HL-60 (cell line): ENCODE results near the gene TM4SF18.

Experiments used
- DNase-seq, 2 experiments: peaks; one replicate each; pipeline ENCODE4 v3.0.0-alpha.2; 2010 to 2020; ENCODE audit warnings: low read depth in 1 of 2, low spot score in 1 of 2
- H3K27ac ChIP-seq: fragments of 250-450 bp; sonication (Bioruptor Pico); replicated peaks from 2 replicates; pipeline ENCODE4 v1.5.1; 2020; ENCODE audit warnings: mild to moderate bottlenecking, moderate library complexity
- H3K27me3 ChIP-seq: fragments of 250-450 bp; sonication (Bioruptor Pico); 2 replicates; pipeline ENCODE4 v1.5.1; 2021; ENCODE audit warnings: mild to moderate bottlenecking, moderate library complexity; ENCODE audit not compliant: insufficient read depth, poor library complexity, severe bottlenecking
- H3K4me3 ChIP-seq: replicated peaks from 2 replicates; pipeline ENCODE4 v1.5.1; 2011; ENCODE audit warnings: mild to moderate bottlenecking, control low read depth, low read length; ENCODE audit not compliant: insufficient read depth
- GABPA ChIP-seq: IDR thresholded peaks from 2 replicates; pipeline ENCODE4 v1.6.1; 2012; ENCODE audit warnings: low read depth
- POLR2AphosphoS5 ChIP-seq: IDR thresholded peaks from 2 replicates; pipeline ENCODE4 v1.6.1; 2012; ENCODE audit warnings: low read depth
- SPI1 ChIP-seq: IDR thresholded peaks from 2 replicates; pipeline ENCODE4 v1.6.1; 2012; ENCODE audit warnings: low read depth, mild to moderate bottlenecking, borderline replicate concordance
- TF ChIP-seq, protein P1 (sequence below): IDR thresholded peaks from 2 replicates; pipeline ENCODE4 v1.6.1; 2012; ENCODE audit warnings: low read depth; ENCODE audit not compliant: insufficient replicate concordance
- TF ChIP-seq, protein P2 (sequence below): IDR thresholded peaks from one replicate; pipeline ENCODE4 v1.5.1; 2011; ENCODE audit warnings: low read length, control low read depth, inconsistent platforms; ENCODE audit not compliant: insufficient read depth

The TM4SF18 gene

DNA sequence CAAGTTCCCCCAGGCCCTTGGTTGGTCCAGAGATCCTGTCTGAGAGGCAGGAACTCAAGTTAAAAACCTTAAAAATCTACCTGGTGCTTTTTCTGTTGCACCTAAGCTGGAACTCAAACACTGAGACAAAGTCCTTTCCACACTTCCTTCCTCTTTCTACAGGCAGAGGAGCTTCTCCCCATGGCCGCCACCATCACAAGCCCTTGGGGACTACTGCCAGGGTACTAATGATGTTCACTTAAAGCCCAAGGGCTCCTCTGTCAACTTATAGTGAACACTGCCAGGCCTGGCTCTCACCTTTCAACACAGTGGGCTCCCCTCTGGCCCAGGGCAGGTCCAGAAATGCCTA, 26.0 kb downstream of the TM4SF18 start:
- TF ChIP-seq GABPA, result peak; percentile 52; the same call in 1 of the 2 replicates
- TF ChIP-seq POLR2AphosphoS5, result no peak
- TF ChIP-seq, protein P1, sequence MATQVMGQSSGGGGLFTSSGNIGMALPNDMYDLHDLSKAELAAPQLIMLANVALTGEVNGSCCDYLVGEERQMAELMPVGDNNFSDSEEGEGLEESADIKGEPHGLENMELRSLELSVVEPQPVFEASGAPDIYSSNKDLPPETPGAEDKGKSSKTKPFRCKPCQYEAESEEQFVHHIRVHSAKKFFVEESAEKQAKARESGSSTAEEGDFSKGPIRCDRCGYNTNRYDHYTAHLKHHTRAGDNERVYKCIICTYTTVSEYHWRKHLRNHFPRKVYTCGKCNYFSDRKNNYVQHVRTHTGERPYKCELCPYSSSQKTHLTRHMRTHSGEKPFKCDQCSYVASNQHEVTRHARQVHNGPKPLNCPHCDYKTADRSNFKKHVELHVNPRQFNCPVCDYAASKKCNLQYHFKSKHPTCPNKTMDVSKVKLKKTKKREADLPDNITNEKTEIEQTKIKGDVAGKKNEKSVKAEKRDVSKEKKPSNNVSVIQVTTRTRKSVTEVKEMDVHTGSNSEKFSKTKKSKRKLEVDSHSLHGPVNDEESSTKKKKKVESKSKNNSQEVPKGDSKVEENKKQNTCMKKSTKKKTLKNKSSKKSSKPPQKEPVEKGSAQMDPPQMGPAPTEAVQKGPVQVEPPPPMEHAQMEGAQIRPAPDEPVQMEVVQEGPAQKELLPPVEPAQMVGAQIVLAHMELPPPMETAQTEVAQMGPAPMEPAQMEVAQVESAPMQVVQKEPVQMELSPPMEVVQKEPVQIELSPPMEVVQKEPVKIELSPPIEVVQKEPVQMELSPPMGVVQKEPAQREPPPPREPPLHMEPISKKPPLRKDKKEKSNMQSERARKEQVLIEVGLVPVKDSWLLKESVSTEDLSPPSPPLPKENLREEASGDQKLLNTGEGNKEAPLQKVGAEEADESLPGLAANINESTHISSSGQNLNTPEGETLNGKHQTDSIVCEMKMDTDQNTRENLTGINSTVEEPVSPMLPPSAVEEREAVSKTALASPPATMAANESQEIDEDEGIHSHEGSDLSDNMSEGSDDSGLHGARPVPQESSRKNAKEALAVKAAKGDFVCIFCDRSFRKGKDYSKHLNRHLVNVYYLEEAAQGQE, result no peak
- TF ChIP-seq SPI1, result peak; percentile 72; the same call in 1 of the 2 replicates
- TF ChIP-seq, protein P2, sequence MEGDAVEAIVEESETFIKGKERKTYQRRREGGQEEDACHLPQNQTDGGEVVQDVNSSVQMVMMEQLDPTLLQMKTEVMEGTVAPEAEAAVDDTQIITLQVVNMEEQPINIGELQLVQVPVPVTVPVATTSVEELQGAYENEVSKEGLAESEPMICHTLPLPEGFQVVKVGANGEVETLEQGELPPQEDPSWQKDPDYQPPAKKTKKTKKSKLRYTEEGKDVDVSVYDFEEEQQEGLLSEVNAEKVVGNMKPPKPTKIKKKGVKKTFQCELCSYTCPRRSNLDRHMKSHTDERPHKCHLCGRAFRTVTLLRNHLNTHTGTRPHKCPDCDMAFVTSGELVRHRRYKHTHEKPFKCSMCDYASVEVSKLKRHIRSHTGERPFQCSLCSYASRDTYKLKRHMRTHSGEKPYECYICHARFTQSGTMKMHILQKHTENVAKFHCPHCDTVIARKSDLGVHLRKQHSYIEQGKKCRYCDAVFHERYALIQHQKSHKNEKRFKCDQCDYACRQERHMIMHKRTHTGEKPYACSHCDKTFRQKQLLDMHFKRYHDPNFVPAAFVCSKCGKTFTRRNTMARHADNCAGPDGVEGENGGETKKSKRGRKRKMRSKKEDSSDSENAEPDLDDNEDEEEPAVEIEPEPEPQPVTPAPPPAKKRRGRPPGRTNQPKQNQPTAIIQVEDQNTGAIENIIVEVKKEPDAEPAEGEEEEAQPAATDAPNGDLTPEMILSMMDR, result no peak
- peak in 1 of 2 experiments; percentile 43 for DNase-seq
- peak overlapping the region; percentile 46 for H3K27ac ChIP-seq

DNA sequence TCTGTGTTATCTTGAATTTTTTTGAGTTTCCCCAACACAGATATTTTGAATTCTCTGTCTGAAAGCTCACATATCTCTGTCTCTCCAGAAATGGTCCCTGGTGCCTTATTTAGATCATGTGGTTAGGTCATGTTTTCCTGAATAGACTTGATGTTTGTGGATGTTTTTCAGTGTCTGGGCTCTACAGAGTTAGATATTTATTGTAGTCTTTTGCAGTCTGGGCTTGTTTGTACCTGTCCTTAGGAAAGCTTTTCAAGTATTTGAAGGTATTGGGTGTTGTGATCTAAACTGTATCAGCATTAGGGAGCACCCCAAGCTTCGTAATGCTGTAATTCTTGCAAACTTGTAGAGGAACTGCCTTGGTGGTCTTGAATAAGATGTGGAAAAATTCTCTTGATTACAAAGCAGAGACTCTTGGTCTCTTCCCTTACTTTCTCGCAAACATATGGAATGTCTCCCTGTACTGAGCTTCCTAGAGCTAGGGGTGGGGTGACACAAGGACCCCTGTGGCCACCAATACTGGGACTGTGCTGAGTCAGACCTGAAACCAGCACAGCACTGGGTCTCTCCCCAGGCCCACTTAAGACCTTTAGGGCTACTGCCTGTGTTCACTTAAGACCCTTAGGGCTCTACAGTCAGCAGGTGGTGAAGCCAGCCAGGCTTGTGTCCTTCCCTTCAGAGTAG, 26.5 kb downstream of the TM4SF18 start:
- TF ChIP-seq, protein P2, result no peak
- TF ChIP-seq, protein P1, result no peak
- TF ChIP-seq POLR2AphosphoS5 (no peak), GABPA (no peak), SPI1 (no peak)
- H3K4me3 ChIP-seq, result no peak overlapping the region

More for the DNA sequence above, 26.0 kb downstream of the TM4SF18 start:
- Histone ChIP-seq H3K27me3 (no peaks in the 10 kb centered on the region), H3K4me3 (no peak overlapping the region)

DNA sequence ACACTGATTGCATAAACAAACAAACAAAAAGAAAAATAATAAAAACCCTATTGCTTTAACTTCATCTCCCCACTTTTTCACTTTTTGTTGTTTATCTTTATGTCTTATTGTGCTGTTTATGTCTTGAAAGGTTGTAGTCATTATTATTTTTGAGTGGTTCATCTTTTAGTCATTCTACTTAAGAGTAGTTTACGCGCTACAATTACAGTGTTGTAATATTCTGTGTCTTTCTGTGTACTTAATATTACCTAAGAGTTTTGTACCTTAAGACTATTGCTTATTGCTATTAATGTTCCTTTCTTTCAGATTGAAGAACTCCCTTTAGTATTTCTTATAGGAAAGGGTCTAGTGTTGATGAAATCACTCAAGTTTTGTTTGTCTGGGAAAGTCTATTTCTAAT, 28.1 kb downstream of the TM4SF18 start:
- no peaks in the 10 kb centered on the region for H3K27me3 ChIP-seq
- TF ChIP-seq, protein P2, result no peak
- TF ChIP-seq SPI1, result no peak
- TF ChIP-seq POLR2AphosphoS5, result no peak
- no peak for TF ChIP-seq GABPA
- TF ChIP-seq, protein P1, result no peak
- no peak overlapping the region for H3K4me3 ChIP-seq
- DNase-seq, result no peak
- no peak overlapping the region for H3K27ac ChIP-seq

More for the DNA sequence above, 26.5 kb downstream of the TM4SF18 start:
- no peak for DNase-seq
- Histone ChIP-seq H3K27me3 (no peaks in the 10 kb centered on the region), H3K27ac (peak overlapping the region; percentile 46)
